VCaP (cell line): ENCODE data around the gene PITPNC1.

Experiments
- H3K27ac ChIP-seq: fragments of 450-650 bp; 2 replicates; pipeline ENCODE4 v1.5.1; 2017
- CTCF ChIP-seq: fragments of 450-650 bp; conservative IDR thresholded peaks from 2 replicates; pipeline ENCODE4 v1.5.1; 2017; ENCODE audit warnings: mild to moderate bottlenecking, moderate library complexity

Gene PITPNC1

GRCh38 chr17:67481808-67482207 is 104.7 kb downstream of the PITPNC1 start:
- no peak overlapping the region for H3K27ac ChIP-seq
- TF ChIP-seq CTCF: no peak

- TF ChIP-seq CTCF: no peak
- no peak overlapping the region for H3K27ac ChIP-seq
Observed at GRCh38 chr17:67482764-67483163, 105.7 kb downstream of the PITPNC1 start.

- TF ChIP-seq CTCF: no peak
- H3K27ac ChIP-seq: no peak overlapping the region
Observed at GRCh38 chr17:67484261-67484660, 107.2 kb downstream of the PITPNC1 start.

- TF ChIP-seq CTCF: no peak
Observed at GRCh38 chr17:67485666-67486065, 108.6 kb downstream of the PITPNC1 start.

GRCh38 chr17:67487506-67487905 is 110.4 kb downstream of the PITPNC1 start:
- no peak for TF ChIP-seq CTCF
- H3K27ac ChIP-seq: no peak overlapping the region

More at GRCh38 chr17:67485666-67486065, 108.6 kb downstream of the PITPNC1 start:
- H3K27ac ChIP-seq: no peak overlapping the region

GRCh38 chr17:67488161-67488560 is 111.1 kb downstream of the PITPNC1 start:
- no peak for TF ChIP-seq CTCF
- H3K27ac ChIP-seq: no peak overlapping the region

GRCh38 chr17:67488768-67489167 is 111.7 kb downstream of the PITPNC1 start:
- H3K27ac ChIP-seq: no peak overlapping the region

More at GRCh38 chr17:67488768-67489167, 111.7 kb downstream of the PITPNC1 start:
- TF ChIP-seq CTCF: no peak
